HEK293 (cell line): Measurements from ENCODE around the gene SAYSD1.
"Not testable (repeated sequence)": the region's sequence is repeated elsewhere in the genome, so short reads cannot be mapped to it uniquely, and the experiment has no call there.

Experiments used
- CTCF ChIA-PET: fragments of 350-600 bp; formaldehyde crosslinking; extraction: SDS; loops from one replicate; lab custom pipeline; 2021; ENCODE audit warnings: antibody characterized with exemption; lab: Yijun Ruan, JAX
- POLR2A ChIA-PET: fragments of 300-600 bp; formaldehyde crosslinking; extraction: SDS; loops from one replicate; lab custom pipeline; 2020; ENCODE audit warnings: antibody characterized with exemption, inconsistent platforms; lab: Yijun Ruan, JAX
- H3K27ac ChIP-seq: fragments of 200-500 bp; sonication (Bioruptor generic); 2 replicates; pipeline ENCODE4 v1.5.1; 2014; ENCODE audit warnings: low read depth, low read length, control low read depth, inconsistent platforms; ENCODE audit errors: extremely low read depth
- H3K36me3 ChIP-seq, 2 experiments: fragments of 200-500 bp in 1 of 2; sonication (Bioruptor generic) in 1 of 2; 1 replicate in 1 of 2; 2 replicates in 1 of 2; pipeline ENCODE4 v1.5.1; 2014 to 2017; ENCODE audit warnings: inconsistent platforms in 2 of 2, low read length in 2 of 2; ENCODE audit not compliant: control insufficient read depth in 2 of 2, insufficient read depth in 1 of 2
- H3K4me1 ChIP-seq: fragments of 200-500 bp; sonication (Bioruptor generic); 2 replicates; pipeline ENCODE4 v1.5.1; 2014; ENCODE audit warnings: mild to moderate bottlenecking, low read length, inconsistent platforms; ENCODE audit not compliant: control insufficient read depth, insufficient read depth
- H3K4me3 ChIP-seq: 2 replicates; pipeline ENCODE4 v1.5.1; 2011; ENCODE audit warnings: low read depth, mild to moderate bottlenecking, control low read depth, low read length, moderate library complexity
- H3K9me3 ChIP-seq: fragments of 200-500 bp; sonication (Bioruptor generic); 2 replicates; pipeline ENCODE4 v1.5.1; 2014; ENCODE audit warnings: low read depth, low read length, inconsistent platforms; ENCODE audit not compliant: control insufficient read depth, insufficient read depth
- BCL11A ChIP-seq: fragments of 450-650 bp; formaldehyde crosslinking; IDR thresholded peaks from 2 replicates; pipeline ENCODE4 v1.5.1; 2016; ENCODE audit warnings: low read depth, missing biosample characterization, missing genetic modification characterization
- BCL11B ChIP-seq: fragments of 450-650 bp; formaldehyde crosslinking; IDR thresholded peaks from 2 replicates; pipeline ENCODE4 v1.5.1; 2016; ENCODE audit warnings: low read depth, missing biosample characterization, missing genetic modification characterization
- GLIS1 ChIP-seq: fragments of 450-650 bp; formaldehyde crosslinking; IDR thresholded peaks from 2 replicates; pipeline ENCODE4 v1.5.1; 2016; ENCODE audit warnings: missing biosample characterization, missing genetic modification characterization
- MZF1 ChIP-seq: fragments of 450-650 bp; formaldehyde crosslinking; IDR thresholded peaks from 2 replicates; pipeline ENCODE4 v1.5.1; 2017; ENCODE audit warnings: missing biosample characterization, missing genetic modification characterization, borderline replicate concordance
- OVOL3 ChIP-seq: fragments of 450-650 bp; formaldehyde crosslinking; IDR thresholded peaks from 2 replicates; pipeline ENCODE4 v1.5.1; 2016; ENCODE audit warnings: missing biosample characterization, missing genetic modification characterization
- REST ChIP-seq: fragments of 450-650 bp; formaldehyde crosslinking; IDR thresholded peaks from 2 replicates; pipeline ENCODE4 v1.5.1; 2016; ENCODE audit warnings: missing biosample characterization, missing genetic modification characterization
- ZBTB7A ChIP-seq: fragments of 450-650 bp; formaldehyde crosslinking; IDR thresholded peaks from 2 replicates; pipeline ENCODE4 v1.5.1; 2016; ENCODE audit warnings: low read depth, missing biosample characterization, missing genetic modification characterization
- ZNF114 ChIP-seq: fragments of 450-650 bp; formaldehyde crosslinking; IDR thresholded peaks from 2 replicates; pipeline ENCODE4 v1.5.0; 2017; ENCODE audit warnings: missing biosample characterization, missing genetic modification characterization
- ZNF121 ChIP-seq: fragments of 450-650 bp; formaldehyde crosslinking; IDR thresholded peaks from 2 replicates; pipeline ENCODE4 v1.5.1; 2016; ENCODE audit warnings: missing biosample characterization, missing genetic modification characterization
- ZNF133 ChIP-seq: fragments of 450-650 bp; formaldehyde crosslinking; IDR thresholded peaks from 2 replicates; pipeline ENCODE4 v1.5.1; 2016; ENCODE audit warnings: missing biosample characterization, missing genetic modification characterization
- ZNF16 ChIP-seq: fragments of 450-650 bp; formaldehyde crosslinking; IDR thresholded peaks from 2 replicates; pipeline ENCODE4 v1.5.1; 2016; ENCODE audit warnings: low read depth, missing biosample characterization, missing genetic modification characterization
- ZNF169 ChIP-seq: fragments of 450-650 bp; formaldehyde crosslinking; IDR thresholded peaks from 2 replicates; pipeline ENCODE4 v1.5.1; 2016; ENCODE audit warnings: missing biosample characterization, missing genetic modification characterization
- ZNF184 ChIP-seq: fragments of 450-650 bp; IDR thresholded peaks from 2 replicates; pipeline ENCODE4 v1.5.1; 2018; ENCODE audit warnings: missing biosample characterization, mild to moderate bottlenecking, missing genetic modification characterization
- ZNF335 ChIP-seq: fragments of 450-650 bp; formaldehyde crosslinking; conservative IDR thresholded peaks from 2 replicates; pipeline ENCODE4 v1.5.1; 2016; ENCODE audit warnings: missing biosample characterization, missing genetic modification characterization
- ZNF37A ChIP-seq: fragments of 450-650 bp; IDR thresholded peaks from 2 replicates; pipeline ENCODE4 v1.5.1; 2018; ENCODE audit warnings: missing biosample characterization, missing genetic modification characterization
- ZNF558 ChIP-seq: fragments of 450-650 bp; formaldehyde crosslinking; IDR thresholded peaks from 2 replicates; pipeline ENCODE4 v1.5.1; 2016; ENCODE audit warnings: missing biosample characterization, missing genetic modification characterization
- ZNF654 ChIP-seq: fragments of 450-650 bp; formaldehyde crosslinking; IDR thresholded peaks from 2 replicates; pipeline ENCODE4 v1.5.1; 2016; ENCODE audit warnings: low read depth, missing biosample characterization, missing genetic modification characterization
- ZNF658 ChIP-seq: fragments of 450-650 bp; formaldehyde crosslinking; IDR thresholded peaks from 2 replicates; pipeline ENCODE4; 2016; ENCODE audit warnings: missing biosample characterization, missing genetic modification characterization
- ZNF660 ChIP-seq: fragments of 450-650 bp; IDR thresholded peaks from 2 replicates; pipeline ENCODE4 v1.5.1; 2018; ENCODE audit warnings: missing biosample characterization, mild to moderate bottlenecking, missing genetic modification characterization
- ZNF677 ChIP-seq: fragments of 450-650 bp; IDR thresholded peaks from 2 replicates; pipeline ENCODE4 v1.5.0; 2018; ENCODE audit warnings: missing biosample characterization, mild to moderate bottlenecking, missing genetic modification characterization, moderate library complexity
- ZNF768 ChIP-seq: fragments of 450-650 bp; formaldehyde crosslinking; IDR thresholded peaks from 2 replicates; pipeline ENCODE4 v1.5.1; 2018; ENCODE audit warnings: missing biosample characterization, mild to moderate bottlenecking, missing genetic modification characterization
- ZNF777 ChIP-seq: fragments of 450-650 bp; formaldehyde crosslinking; IDR thresholded peaks from 2 replicates; pipeline ENCODE4 v1.5.1; 2017; ENCODE audit warnings: missing biosample characterization, missing genetic modification characterization, borderline replicate concordance
- ZNF837 ChIP-seq: fragments of 450-650 bp; formaldehyde crosslinking; IDR thresholded peaks from 2 replicates; pipeline ENCODE4 v1.5.1; 2016; ENCODE audit warnings: missing biosample characterization, missing genetic modification characterization

The SAYSD1 gene

GRCh38 chr6:39140556-39141167, 25.7 kb upstream of the SAYSD1 start (continued):
- TF ChIP-seq ZBTB7A (no peak), OVOL3 (tag by site-specific recombination) (no peak), GLIS1 (tag by site-specific recombination) (no peak), MZF1 (tag by site-specific recombination) (no peak), ZNF335 (tag by site-specific recombination) (no peak), ZNF133 (tag by site-specific recombination) (no peak), ZNF558 (tag by site-specific recombination) (no peak), ZNF114 (no peak), ZNF16 (tag by site-specific recombination) (no peak)

- Histone ChIP-seq H3K9me3 (no peaks in the 10 kb centered on the region), H3K36me3 (no peaks in the 10 kb centered on the region), H3K27ac (no peak overlapping the region), H3K4me1 (no peaks in the 10 kb centered on the region), H3K4me3 (no peak overlapping the region)
- POLR2A ChIA-PET = interaction anchor here (1.2 kb wide), 1 partner anchor 23 kb away, joined by 5 read pairs; no protein-coding TSS in a partner anchor
- CTCF ChIA-PET = interaction anchor here (0.6 to 2.8 kb wide), 11 partner anchors 8 to 265 kb away, joined by 3 to 8 read pairs (median 4); partner anchors contain the start of gene KCNK17
- TF ChIP-seq REST (peak; percentile 97), ZNF37A (tag by site-specific recombination) (no peak)
Measured at GRCh38 chr6:39137245-39137644, 22.3 kb upstream of the SAYSD1 start.

- H3K4me3 ChIP-seq, H3K36me3 ChIP-seq, POLR2A ChIA-PET, H3K9me3 ChIP-seq, H3K27ac ChIP-seq, H3K4me1 ChIP-seq: not testable (repeated sequence)
- CTCF ChIA-PET = interaction anchor here (0.7 to 1.1 kb wide), 3 partner anchors 16 to 167 kb away, joined by 3 to 7 read pairs (median 3); no protein-coding TSS in a partner anchor
Measured at GRCh38 chr6:39136207-39136606, 21.2 kb upstream of the SAYSD1 start.

GRCh38 chr6:39134761-39135160, 19.8 kb upstream of the SAYSD1 start:
- H3K27ac ChIP-seq, H3K4me3 ChIP-seq, H3K4me1 ChIP-seq, H3K9me3 ChIP-seq, CTCF ChIA-PET, H3K36me3 ChIP-seq, POLR2A ChIA-PET: not testable (repeated sequence)

- Histone ChIP-seq H3K4me1 (peaks cover 5% of the 10 kb centered on the region), H3K9me3 (no peaks in the 10 kb centered on the region), H3K4me3 (no peak overlapping the region), H3K36me3 (no peaks in the 10 kb centered on the region), H3K27ac (no peak overlapping the region)
- ChIA-PET CTCF (interaction anchor here (0.6 kb wide), 1 partner anchor 27 kb away, joined by 3 read pairs; no protein-coding TSS in a partner anchor), POLR2A (no interaction called here)
- TF ChIP-seq BCL11A (tag by site-specific recombination) (no peak), BCL11B (tag by site-specific recombination) (no peak), ZNF837 (tag by site-specific recombination) (no peak), ZNF169 (no peak), ZNF777 (tag by site-specific recombination) (no peak), ZNF654 (tag by site-specific recombination) (no peak), ZNF114 (no peak), ZNF658 (tag by site-specific recombination) (no peak), ZNF121 (no peak), ZNF184 (no peak), ZNF768 (tag by site-specific recombination) (no peak), ZNF677 (tag by site-specific recombination) (no peak), ZNF660 (tag by site-specific recombination) (no peak)
Measured at GRCh38 chr6:39130691-39131090, 15.7 kb upstream of the SAYSD1 start.
